RKO (cell line): Measurements from ENCODE around the gene FNDC3B.
A peak's percentile ranks its signal among the peaks of the same experiment; 100 is the strongest.

Experiments used
- DNase-seq: peaks from one replicate; pipeline ENCODE4 v3.0.0-alpha.2; 2016; ENCODE audit warnings: low spot score

The FNDC3B gene

GRCh38 chr3:172115787-172116186 is 76.4 kb downstream of the FNDC3B start:
- DNase-seq = no peak

GRCh38 chr3:172118019-172118418 is 78.6 kb downstream of the FNDC3B start:
- DNase-seq = no peak

DNA sequence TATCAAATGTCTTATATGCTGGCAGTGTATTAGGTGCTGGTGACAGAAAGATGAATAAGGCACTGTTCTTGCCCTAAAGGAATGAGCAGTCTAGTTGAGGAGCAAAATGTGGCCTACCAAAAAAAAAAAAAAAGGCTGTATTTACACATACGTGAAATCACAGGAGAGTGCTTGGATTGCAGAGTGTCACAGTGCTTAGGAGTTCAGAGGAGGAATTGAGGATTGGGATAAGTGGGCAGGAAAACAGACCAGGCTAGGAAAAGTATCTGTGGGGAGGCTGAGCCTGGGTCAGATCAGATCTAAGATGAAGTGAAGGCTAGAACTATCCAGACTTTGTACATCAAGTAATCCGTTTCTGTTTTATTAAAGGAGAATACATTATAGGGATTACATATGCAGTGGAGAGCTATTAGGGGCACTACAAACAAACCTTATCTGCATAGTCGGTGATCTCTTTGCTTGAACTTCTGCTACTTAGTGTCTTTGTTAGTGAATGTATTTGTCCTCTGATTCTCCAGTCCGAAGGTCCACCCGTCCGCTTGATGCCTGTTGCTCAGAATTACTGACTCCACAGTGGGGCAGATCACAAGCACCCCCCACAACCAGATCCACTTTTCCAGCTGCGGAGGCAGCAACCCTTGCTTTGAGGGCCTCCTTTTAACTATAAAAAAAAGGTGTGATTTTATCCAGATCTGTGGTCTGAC is 80.0 kb downstream of the FNDC3B start:
- no peak for DNase-seq

- no peak for DNase-seq
Measured at GRCh38 chr3:172120912-172121311, 81.5 kb downstream of the FNDC3B start.

- no peak for DNase-seq
Measured at GRCh38 chr3:172121981-172122380, 82.6 kb downstream of the FNDC3B start.

DNA sequence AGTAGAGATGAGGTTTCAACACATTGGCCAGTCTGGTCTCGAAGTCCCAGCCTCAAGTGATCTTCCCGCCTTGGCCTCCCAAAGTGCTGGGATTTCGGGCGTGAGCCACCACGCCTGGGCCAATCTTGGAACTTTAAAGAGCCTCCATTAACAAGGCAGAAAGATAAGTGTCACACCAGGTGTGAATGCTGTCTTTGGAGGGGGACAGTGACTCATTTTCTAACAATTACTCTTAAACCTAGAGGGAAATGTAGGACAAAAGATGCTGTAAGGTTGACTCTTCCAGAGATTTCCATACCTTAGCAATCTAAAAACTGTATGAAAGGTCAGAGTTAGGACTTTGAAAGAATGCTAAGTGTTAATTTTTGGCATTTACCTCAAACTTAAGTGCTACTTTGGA is 84.9 kb downstream of the FNDC3B start:
- no peak for DNase-seq

DNA sequence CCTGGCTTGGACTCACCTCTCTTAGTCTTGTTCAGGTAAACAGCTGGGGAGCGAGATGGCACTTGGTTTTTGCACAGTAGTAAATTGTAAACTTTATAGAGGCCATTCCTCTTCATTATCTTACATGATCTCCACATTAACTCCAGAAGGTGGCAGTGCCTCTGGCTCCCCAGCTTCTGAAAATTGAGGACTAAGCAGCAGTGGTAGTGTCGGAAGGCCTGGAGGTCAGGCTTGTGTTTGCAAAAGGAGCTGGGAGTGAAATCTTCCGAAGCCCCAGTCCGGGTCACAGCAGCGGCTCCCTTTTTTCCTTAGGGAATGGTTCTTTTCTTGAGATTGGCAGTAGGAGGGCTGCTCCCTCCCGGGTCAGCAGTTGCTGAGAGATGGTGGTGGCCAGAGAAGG is 85.7 kb downstream of the FNDC3B start:
- no peak for DNase-seq

GRCh38 chr3:172125963-172126457 is 86.6 kb downstream of the FNDC3B start:
- no peak for DNase-seq

GRCh38 chr3:172126741-172127140 is 87.4 kb downstream of the FNDC3B start:
- DNase-seq = no peak

GRCh38 chr3:172127141-172127540 is 87.8 kb downstream of the FNDC3B start:
- no peak for DNase-seq

- DNase-seq = no peak
Measured at GRCh38 chr3:172127929-172128580, 88.7 kb downstream of the FNDC3B start.

DNA sequence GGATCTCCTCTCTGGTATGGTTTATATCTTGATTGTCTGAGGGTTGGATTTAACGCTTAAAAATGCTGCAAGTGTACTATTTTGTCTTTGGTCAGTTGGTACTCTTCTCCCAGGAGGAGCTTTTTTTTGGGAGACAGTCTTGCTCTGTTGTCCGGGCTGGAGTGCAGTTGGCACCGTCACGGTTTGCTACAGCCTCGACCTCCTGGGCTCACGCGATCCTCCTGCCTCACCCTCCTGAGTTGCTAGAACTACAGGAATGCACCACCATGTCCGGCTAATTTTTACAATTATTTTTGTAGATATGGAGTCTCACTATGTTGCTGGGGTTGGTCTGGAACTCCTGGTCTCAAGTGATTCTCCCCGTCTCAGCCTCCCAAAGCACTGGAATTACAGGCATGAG is 89.5 kb downstream of the FNDC3B start:
- no peak for DNase-seq

- no peak for DNase-seq
Measured at GRCh38 chr3:172129498-172129849, 90.1 kb downstream of the FNDC3B start.

- DNase-seq = peak; percentile 98
Measured at GRCh38 chr3:172129850-172130716, 90.7 kb downstream of the FNDC3B start.

DNA sequence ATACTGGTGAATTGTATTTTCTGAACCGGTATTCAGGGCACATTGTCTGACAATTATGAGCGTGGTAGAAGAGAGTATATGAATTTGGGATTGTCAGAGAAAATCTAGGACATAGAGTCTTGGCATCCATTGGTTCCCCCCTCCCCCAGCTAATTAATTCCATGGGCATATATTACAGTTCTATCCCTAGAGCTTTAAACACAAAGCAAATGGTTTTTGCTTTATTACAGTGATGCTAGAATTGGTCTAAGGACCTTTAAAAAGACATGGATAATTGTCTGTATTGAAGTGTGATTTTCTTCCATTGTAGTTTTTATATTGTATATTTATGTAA is 91.3 kb downstream of the FNDC3B start:
- no peak for DNase-seq

GRCh38 chr3:172131746-172132145 is 92.4 kb downstream of the FNDC3B start:
- no peak for DNase-seq

GRCh38 chr3:172132159-172132586 is 92.8 kb downstream of the FNDC3B start:
- no peak for DNase-seq

GRCh38 chr3:172132721-172133311 is 93.4 kb downstream of the FNDC3B start:
- DNase-seq = no peak

DNA sequence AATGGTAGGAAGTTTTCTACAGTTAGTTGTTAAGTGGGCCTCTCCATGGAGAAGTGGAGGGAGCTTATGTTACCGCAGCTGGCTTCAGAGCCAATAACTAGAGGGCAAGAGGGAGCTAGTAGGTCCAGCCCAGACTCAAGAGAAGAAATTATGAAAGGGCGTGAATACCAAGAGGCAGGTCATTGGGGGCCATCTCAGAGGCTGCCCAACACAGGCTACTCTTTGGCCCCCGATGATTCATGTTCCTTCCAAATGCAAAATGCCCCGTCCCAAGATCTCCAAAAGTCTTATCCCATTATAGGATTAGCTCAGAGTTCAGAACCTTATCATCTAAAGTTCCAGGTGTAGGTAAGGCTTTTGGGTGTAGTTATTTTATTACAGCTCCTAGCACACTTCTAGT is 94.5 kb downstream of the FNDC3B start:
- DNase-seq = no peak

DNA sequence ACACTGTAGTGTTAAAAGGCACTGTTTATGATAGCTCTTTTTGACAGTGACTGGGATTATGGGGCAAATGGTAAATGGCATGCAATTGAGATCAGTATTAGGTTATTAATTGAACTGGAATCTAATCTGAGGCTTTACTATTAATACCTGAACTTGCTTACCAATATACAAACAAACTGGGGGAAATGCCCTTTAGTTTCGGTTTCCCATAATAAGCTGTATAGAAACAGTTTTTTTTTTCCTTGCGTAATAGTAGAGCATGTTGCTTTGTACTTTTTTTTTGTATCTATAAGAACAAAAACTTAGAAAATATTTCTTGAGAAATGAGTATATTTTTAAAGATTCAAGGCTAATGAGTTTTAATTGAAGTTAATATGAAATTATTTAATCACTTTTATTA is 95.0 kb downstream of the FNDC3B start:
- no peak for DNase-seq

GRCh38 chr3:172135185-172135584 is 95.8 kb downstream of the FNDC3B start:
- no peak for DNase-seq

GRCh38 chr3:172135820-172136219 is 96.4 kb downstream of the FNDC3B start:
- peak; percentile 15 for DNase-seq

DNA sequence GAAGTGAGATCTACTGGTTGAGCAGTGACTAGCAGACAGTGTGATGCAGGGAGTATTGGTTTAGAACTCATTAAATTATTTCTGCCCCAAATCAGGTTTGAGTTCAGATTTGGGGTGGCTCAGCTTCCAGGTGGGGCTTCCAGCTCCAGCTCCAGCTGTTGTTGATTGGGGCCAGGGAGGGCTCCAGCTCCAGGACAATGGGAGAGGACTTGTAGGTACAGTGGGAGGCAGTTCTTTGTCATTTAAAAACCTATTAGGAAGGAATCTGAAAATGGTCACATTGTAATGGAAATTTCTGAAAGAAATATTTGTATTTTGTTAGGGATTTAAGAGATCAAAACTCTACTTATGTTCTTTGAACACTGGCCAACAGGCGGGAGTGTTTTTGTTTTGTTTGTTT is 97.0 kb downstream of the FNDC3B start:
- DNase-seq = no peak
